Neural cell (in vitro differentiated cells): ENCODE data around the gene RPL29.

ENCODE experiments used
- MXI1 ChIP-seq: fragments of 450-650 bp; conservative IDR thresholded peaks from 2 replicates; pipeline ENCODE4 v1.6.1; 2014; ENCODE audit warnings: antibody characterized with exemption, mild to moderate bottlenecking; ENCODE audit not compliant: poor library complexity, severe bottlenecking
- TF ChIP-seq, protein P1 (sequence below): fragments of 450-650 bp; IDR thresholded peaks from 2 replicates; pipeline ENCODE4 v1.5.1; 2014; ENCODE audit warnings: antibody characterized with exemption, mild to moderate bottlenecking, moderate library complexity; ENCODE audit not compliant: poor library complexity, severe bottlenecking

GRCh38 chr3:51966922-51967383 lies 28.7 kb downstream of the RPL29 start:
- peak; percentile 52 for TF ChIP-seq MXI1
- TF ChIP-seq, protein P1, sequence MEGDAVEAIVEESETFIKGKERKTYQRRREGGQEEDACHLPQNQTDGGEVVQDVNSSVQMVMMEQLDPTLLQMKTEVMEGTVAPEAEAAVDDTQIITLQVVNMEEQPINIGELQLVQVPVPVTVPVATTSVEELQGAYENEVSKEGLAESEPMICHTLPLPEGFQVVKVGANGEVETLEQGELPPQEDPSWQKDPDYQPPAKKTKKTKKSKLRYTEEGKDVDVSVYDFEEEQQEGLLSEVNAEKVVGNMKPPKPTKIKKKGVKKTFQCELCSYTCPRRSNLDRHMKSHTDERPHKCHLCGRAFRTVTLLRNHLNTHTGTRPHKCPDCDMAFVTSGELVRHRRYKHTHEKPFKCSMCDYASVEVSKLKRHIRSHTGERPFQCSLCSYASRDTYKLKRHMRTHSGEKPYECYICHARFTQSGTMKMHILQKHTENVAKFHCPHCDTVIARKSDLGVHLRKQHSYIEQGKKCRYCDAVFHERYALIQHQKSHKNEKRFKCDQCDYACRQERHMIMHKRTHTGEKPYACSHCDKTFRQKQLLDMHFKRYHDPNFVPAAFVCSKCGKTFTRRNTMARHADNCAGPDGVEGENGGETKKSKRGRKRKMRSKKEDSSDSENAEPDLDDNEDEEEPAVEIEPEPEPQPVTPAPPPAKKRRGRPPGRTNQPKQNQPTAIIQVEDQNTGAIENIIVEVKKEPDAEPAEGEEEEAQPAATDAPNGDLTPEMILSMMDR: peak; percentile 22
